ENCODE measurements around the gene CALU.

The CALU gene

GRCh38 chr7:128811631-128812430 lies 72.7 kb downstream of the CALU start:
- H3K4me1 ChIP-seq (ENCODE audit: control insufficient read depth, insufficient read depth, low read length): peaks cover 12% of the 10 kb centered on the region
- no peaks in the 10 kb centered on the region for H3K27me3 ChIP-seq (ENCODE audit: control insufficient read depth, insufficient read depth, low read length)
- H3K9ac ChIP-seq (ENCODE audit: low read length): no peak overlapping the region
- no peaks in the 10 kb centered on the region for H3K36me3 ChIP-seq (ENCODE audit: control insufficient read depth, insufficient read depth, low read length)
- no peaks in the 10 kb centered on the region for H3K9me3 ChIP-seq (ENCODE audit: control insufficient read depth, low read length)
- H3K4me3 ChIP-seq (ENCODE audit: low read length): no peak overlapping the region

GRCh38 chr7:128812514-128813168 lies 73.5 kb downstream of the CALU start:
- Histone ChIP-seq H3K4me1 (ENCODE audit: control insufficient read depth, insufficient read depth, low read length) (peaks cover 12% of the 10 kb centered on the region), H3K27me3 (ENCODE audit: control insufficient read depth, insufficient read depth, low read length) (peaks cover 4% of the 10 kb centered on the region), H3K36me3 (ENCODE audit: control insufficient read depth, insufficient read depth, low read length) (no peaks in the 10 kb centered on the region), H3K9me3 (ENCODE audit: control insufficient read depth, low read length) (no peaks in the 10 kb centered on the region), H3K9ac (ENCODE audit: low read length) (no peak overlapping the region), H3K4me3 (ENCODE audit: low read length) (no peak overlapping the region)

- peaks cover 12% of the 10 kb centered on the region for H3K4me1 ChIP-seq (ENCODE audit: control insufficient read depth, insufficient read depth, low read length)
- H3K9ac ChIP-seq (ENCODE audit: low read length): no peak overlapping the region
- no peaks in the 10 kb centered on the region for H3K36me3 ChIP-seq (ENCODE audit: control insufficient read depth, insufficient read depth, low read length)
- peaks cover 4% of the 10 kb centered on the region for H3K27me3 ChIP-seq (ENCODE audit: control insufficient read depth, insufficient read depth, low read length)
- H3K4me3 ChIP-seq (ENCODE audit: low read length): no peak overlapping the region
- H3K9me3 ChIP-seq (ENCODE audit: control insufficient read depth, low read length): no peaks in the 10 kb centered on the region
Measured at GRCh38 chr7:128814499-128814898, 75.3 kb downstream of the CALU start.

DNA sequence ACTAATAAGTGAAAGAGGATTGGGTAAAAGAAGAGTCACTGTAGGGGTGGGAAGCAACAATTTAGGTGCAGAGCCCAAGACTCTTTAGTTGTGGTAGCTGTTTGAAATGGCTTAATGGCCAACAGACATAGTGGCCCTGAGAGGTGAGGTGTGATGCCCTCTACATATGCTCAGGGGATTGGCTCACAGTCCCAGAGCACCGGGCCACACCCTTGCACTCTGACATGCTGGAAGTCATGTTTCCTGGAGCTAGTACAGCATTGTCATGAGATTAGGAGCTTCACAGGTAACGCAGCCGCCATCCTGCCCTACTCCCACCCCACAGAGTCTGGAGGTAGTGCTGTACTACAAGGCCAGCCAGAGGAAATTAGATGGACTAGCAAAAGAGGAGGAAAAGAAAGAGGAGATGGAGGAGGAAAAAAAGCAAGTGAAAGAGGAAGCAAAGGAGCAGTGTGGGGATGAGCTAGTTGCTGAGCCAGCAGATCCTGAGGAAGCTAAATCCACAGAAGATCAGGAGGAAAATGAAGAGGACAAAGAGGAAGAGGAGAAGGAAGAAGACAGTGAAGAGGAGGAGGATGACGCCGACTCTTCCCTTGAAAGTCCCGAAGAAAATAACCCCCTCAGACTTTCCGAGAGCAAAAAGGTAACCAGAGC lies 76.3 kb downstream of the CALU start:
- Histone ChIP-seq H3K27me3 (ENCODE audit: control insufficient read depth, insufficient read depth, low read length) (peaks cover 4% of the 10 kb centered on the region), H3K9ac (ENCODE audit: low read length) (no peak overlapping the region), H3K9me3 (ENCODE audit: control insufficient read depth, low read length) (no peaks in the 10 kb centered on the region), H3K4me3 (ENCODE audit: low read length) (no peak overlapping the region), H3K4me1 (ENCODE audit: control insufficient read depth, insufficient read depth, low read length) (peaks cover 12% of the 10 kb centered on the region), H3K36me3 (ENCODE audit: control insufficient read depth, insufficient read depth, low read length) (no peaks in the 10 kb centered on the region)

DNA sequence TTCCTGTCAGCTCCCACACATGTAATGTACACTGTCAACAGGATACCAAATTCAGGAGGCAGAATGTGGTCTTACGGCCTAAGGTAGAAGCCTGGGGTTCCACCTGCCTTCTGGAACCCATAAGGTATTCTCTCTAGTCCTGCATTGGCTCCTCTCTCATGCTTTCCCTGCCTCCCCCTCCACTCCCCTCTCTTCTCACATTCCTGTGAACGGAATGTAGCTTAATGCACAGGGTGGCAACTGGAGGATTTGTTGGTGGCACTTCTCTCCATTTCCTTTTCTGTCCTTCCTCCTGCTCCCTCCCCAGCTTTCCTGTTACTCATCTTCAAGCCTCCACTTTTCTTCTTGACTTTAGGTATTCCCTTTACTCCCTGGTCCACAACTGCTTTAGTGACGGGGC lies 79.5 kb downstream of the CALU start:
- H3K4me3 ChIP-seq (ENCODE audit: low read length): no peak overlapping the region
- H3K9me3 ChIP-seq (ENCODE audit: control insufficient read depth, low read length): no peaks in the 10 kb centered on the region
- H3K9ac ChIP-seq (ENCODE audit: low read length): no peak overlapping the region

More for the DNA sequence above, 79.5 kb downstream of the CALU start:
- no peaks in the 10 kb centered on the region for H3K36me3 ChIP-seq (ENCODE audit: control insufficient read depth, insufficient read depth, low read length)
- H3K4me1 ChIP-seq (ENCODE audit: control insufficient read depth, insufficient read depth, low read length): no peaks in the 10 kb centered on the region
- peaks cover 4% of the 10 kb centered on the region for H3K27me3 ChIP-seq (ENCODE audit: control insufficient read depth, insufficient read depth, low read length)

Data from mucosa of stomach (tissue), 1 donor.